Epithelial cell of proximal tubule (primary cell): Measurements from ENCODE around the gene VWA5A. TPM values are rescaled to one million over a fixed set of nuclear protein-coding genes. Genes with fewer than 3 reads are reported as not detected.

Experiments used
- DNase-seq: peaks from one replicate; pipeline ENCODE4 v3.0.0-alpha.2; 2011; ENCODE audit warnings: low read depth
- H3K4me3 ChIP-seq: 2 replicates; pipeline ENCODE4 v1.5.1; 2011; ENCODE audit warnings: low read depth, mild to moderate bottlenecking, low read length
- CTCF ChIP-seq: conservative IDR thresholded peaks from 2 replicates; pipeline ENCODE4 v1.5.1; 2012; ENCODE audit warnings: low read depth, mild to moderate bottlenecking, low read length
- total RNA-seq: library from RNA; depleted of rRNA; stranded (reverse); fragments of >200 nt; gene quantifications from 2 replicates; pipeline ENCODE4 v1.2.3, GENCODE V29; 2015

VWA5A gene
- 12.1 and 13.1 TPM in 2 replicates for total RNA-seq

- no peak for TF ChIP-seq CTCF
These were observed at the start of gene VWA5A for GRCh38 chr11:124114942-124115781. TSS of gene VWA5A (plus strand) at chr11:124115450. CDS start at chr11:124117512, 2,062 bp downstream.

GRCh38 chr11:124068601-124069110 is 46.6 kb upstream of the VWA5A start:
- no peak for DNase-seq
- no peak for TF ChIP-seq CTCF
- no peak overlapping the region for H3K4me3 ChIP-seq

More at GRCh38 chr11:124114942-124115781, at the start of gene VWA5A:
- peak within 1 kb of the TSS; percentile 78 for H3K4me3 ChIP-seq
- peak; percentile 65 for DNase-seq

GRCh38 chr11:124069429-124070401 is 45.5 kb upstream of the VWA5A start:
- no peak for DNase-seq
- TF ChIP-seq CTCF: peak; percentile 77
- H3K4me3 ChIP-seq: peak overlapping the region; percentile 35

GRCh38 chr11:124070915-124071622 is 44.2 kb upstream of the VWA5A start:
- no peak overlapping the region for H3K4me3 ChIP-seq
- peak; percentile 22 for DNase-seq
- TF ChIP-seq CTCF: peak; percentile 85

GRCh38 chr11:124071623-124071948 is 43.7 kb upstream of the VWA5A start:
- H3K4me3 ChIP-seq: no peak overlapping the region
- no peak for TF ChIP-seq CTCF
- DNase-seq: no peak

GRCh38 chr11:124072147-124072546 is 43.1 kb upstream of the VWA5A start:
- DNase-seq: no peak
- TF ChIP-seq CTCF: no peak
- no peak overlapping the region for H3K4me3 ChIP-seq
